GM12892 (cell line): ENCODE measurements around the gene PHLDB1.

Experiments
- POLR2A ChIP-seq: IDR thresholded peaks from 2 replicates; pipeline ENCODE4 v1.6.1; 2011; ENCODE audit warnings: low read depth, low read length, control low read depth
- TAF1 ChIP-seq: IDR thresholded peaks from 2 replicates; pipeline ENCODE4 v1.6.1; 2011; ENCODE audit warnings: low read depth, mild to moderate bottlenecking, control low read depth, low read length, borderline replicate concordance

GRCh38 chr11:118653684-118654390 lies 46.4 kb downstream of the PHLDB1 start:
- TF ChIP-seq POLR2A (no peak), TAF1 (no peak)
